ENCODE data around the gene ZBTB5.
"Not testable (repeated sequence)": the region's sequence is repeated elsewhere in the genome, so short reads cannot be mapped to it uniquely, and the experiment has no call there.

Gene ZBTB5

GRCh38 chr9:37485389-37486255, 20.4 kb upstream of the ZBTB5 start, which contains the start of gene POLR1E:
TSS of gene POLR1E (plus strand) at chr9:37485948. CDS start at chr9:37486048, 100 bp downstream.
- DNase-seq = peak; percentile 67

- no peak for DNase-seq
Observed at GRCh38 chr9:37480759-37481158, 15.5 kb upstream of the ZBTB5 start.

GRCh38 chr9:37477987-37478619, 12.9 kb upstream of the ZBTB5 start:
- not testable (repeated sequence) for DNase-seq

GRCh38 chr9:37477443-37477842, 12.2 kb upstream of the ZBTB5 start:
- DNase-seq = not testable (repeated sequence)

- DNase-seq = no peak
Observed at GRCh38 chr9:37476930-37477329, 11.7 kb upstream of the ZBTB5 start.

GRCh38 chr9:37474438-37474837, 9.2 kb upstream of the ZBTB5 start:
- no peak for DNase-seq

GRCh38 chr9:37473982-37474381, 8.7 kb upstream of the ZBTB5 start:
- DNase-seq = not testable (repeated sequence)

- DNase-seq = no peak
Observed at GRCh38 chr9:37471942-37472684, 6.9 kb upstream of the ZBTB5 start.

- DNase-seq = no peak
Observed at GRCh38 chr9:37468620-37469019, 3.4 kb upstream of the ZBTB5 start.

GRCh38 chr9:37467530-37467929, 2.3 kb upstream of the ZBTB5 start:
- DNase-seq = not testable (repeated sequence)

- no peak for DNase-seq
Observed at GRCh38 chr9:37466037-37466709, 923 bp upstream of the ZBTB5 start.

- DNase-seq = peak; percentile 90
Observed at GRCh38 chr9:37464426-37465248, 613 bp downstream of the ZBTB5 start.

- no peak for DNase-seq
Observed at GRCh38 chr9:37464006-37464405, 1.2 kb downstream of the ZBTB5 start.

GRCh38 chr9:37456817-37457216, 8.4 kb downstream of the ZBTB5 start:
- no peak for DNase-seq

- no peak for DNase-seq
Observed at GRCh38 chr9:37455884-37456647, 9.2 kb downstream of the ZBTB5 start.

GRCh38 chr9:37454238-37454637, 11.0 kb downstream of the ZBTB5 start:
- DNase-seq = no peak

GRCh38 chr9:37453827-37454226, 11.4 kb downstream of the ZBTB5 start:
- DNase-seq = no peak

GRCh38 chr9:37452611-37453010, 12.6 kb downstream of the ZBTB5 start:
- no peak for DNase-seq

GRCh38 chr9:37451628-37452027, 13.6 kb downstream of the ZBTB5 start:
- no peak for DNase-seq

- no peak for DNase-seq
Observed at GRCh38 chr9:37449862-37450632, 15.2 kb downstream of the ZBTB5 start.

Data from NCI-H2171 (cell line).